Fibroblast of villous mesenchyme (primary cell): ENCODE data around the gene CLTRN. TPM values are rescaled to one million over a fixed set of nuclear protein-coding genes. Genes with fewer than 3 reads are reported as not detected.

Source experiments
- total RNA-seq: library from RNA; depleted of rRNA; stranded (reverse); fragments of >200 nt; gene quantifications from 2 replicates; pipeline ENCODE4 v1.2.3, GENCODE V29; 2012

CLTRN gene
- total RNA-seq, 1 donor, result under 0.01 TPM

Other genes with a start within 250 kb of the CLTRN start
- gene PIR, start 171.5 kb downstream of the CLTRN start, total RNA-seq, result 12.9 and 17.7 TPM in 2 replicates
- under 0.01 TPM in 1 of 2 replicates, not detected in the other for gene BMX, start 164.0 kb downstream of the CLTRN start, total RNA-seq
- gene ACE2, start 63.8 kb downstream of the CLTRN start, total RNA-seq, result not detected in 2 replicates
- 9.0 and 15.5 TPM in 2 replicates for gene CA5B, start 73.5 kb upstream of the CLTRN start, total RNA-seq
- gene ZRSR2, start 125.7 kb upstream of the CLTRN start, total RNA-seq, result 4.8 and 5.6 TPM in 2 replicates
- gene AP1S2, start 190.0 kb upstream of the CLTRN start, total RNA-seq, result 27.4 and 39.7 TPM in 2 replicates